CD4-positive, alpha-beta T cell treated with Interleukin-17A for 4 hours (primary cell): ENCODE data around the gene ELAVL3.

Experiments used
- DNase-seq: peaks from one replicate; pipeline ENCODE4 v3.0.0-alpha.2; 2020; ENCODE audit warnings: mixed read lengths

Gene ELAVL3

DNA sequence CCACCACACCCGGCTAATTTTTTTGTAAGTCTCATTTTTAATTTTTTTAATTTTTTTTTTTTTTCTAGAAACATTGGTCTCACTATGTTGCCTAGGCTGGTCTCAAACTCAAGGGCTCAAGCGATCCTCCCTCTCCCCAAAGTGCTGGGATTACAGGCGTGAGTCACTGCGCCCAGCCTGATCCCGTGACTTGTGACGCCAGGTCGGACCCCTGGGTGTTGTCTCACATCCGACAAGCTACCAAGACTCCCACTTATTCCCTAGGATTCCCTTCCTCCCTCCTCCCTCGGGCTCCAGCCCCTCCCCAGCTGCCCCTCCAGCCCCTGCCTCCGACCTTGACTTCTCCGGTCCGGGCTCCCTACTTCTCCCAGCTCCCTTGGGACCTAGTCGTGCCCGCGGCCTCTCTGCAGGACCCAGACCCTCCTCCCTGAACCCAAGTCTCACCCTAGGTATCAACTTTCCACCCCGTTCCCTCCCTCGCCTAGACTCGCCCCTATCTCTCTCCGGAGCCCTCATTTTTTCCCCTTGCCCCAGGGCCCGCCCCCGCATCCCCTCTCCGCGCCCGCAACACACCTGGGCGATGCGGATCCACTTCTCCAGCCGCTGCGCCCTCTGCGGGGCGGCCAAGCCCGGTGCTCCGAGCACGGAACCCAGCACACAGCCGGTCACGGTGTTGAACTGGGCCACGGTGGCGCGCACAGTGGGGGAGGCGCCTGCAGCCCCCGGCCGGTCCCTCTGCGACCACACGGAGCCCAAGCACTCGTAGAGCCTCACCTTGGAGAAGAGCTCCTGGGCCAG is 74.8 kb downstream of the ELAVL3 start:
- peak; percentile 54 for DNase-seq

DNA sequence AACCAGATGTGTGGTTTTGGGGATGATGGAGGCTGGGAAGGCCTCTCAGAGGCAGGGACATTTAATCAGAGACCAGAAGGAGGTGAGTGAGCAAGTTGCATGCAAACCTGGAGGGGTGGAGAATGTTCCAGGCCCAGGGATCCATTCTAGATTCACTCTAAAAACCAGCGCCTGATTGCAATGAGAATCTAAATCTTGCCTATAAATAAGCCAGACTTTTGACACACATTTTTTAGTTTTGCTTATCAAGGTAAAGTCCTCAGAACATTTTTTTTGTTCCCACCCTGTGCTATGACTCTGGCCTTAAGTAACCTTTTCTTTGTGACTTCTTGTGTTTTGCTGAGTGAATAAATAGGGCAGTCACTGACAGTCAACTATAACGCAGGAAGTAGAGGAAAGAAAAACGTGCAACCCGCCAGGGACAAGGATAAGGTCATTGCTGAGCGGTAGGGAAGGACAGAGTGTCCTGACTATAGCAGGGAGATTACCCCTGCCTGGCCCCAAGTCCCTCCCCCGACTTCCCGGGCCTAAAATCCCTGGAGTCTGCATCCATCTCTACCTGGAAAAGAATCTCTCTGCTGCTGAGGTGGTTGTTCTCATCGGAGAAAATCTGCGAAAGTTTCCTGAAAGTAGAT is 76.1 kb downstream of the ELAVL3 start:
- DNase-seq = no peak

GRCh38 chr19:11401808-11402543 is 78.9 kb downstream of the ELAVL3 start:
- no peak for DNase-seq
